Psoas muscle (tissue), 8 donors: Measurements from ENCODE around the gene TCEA2. TPM values are rescaled to one million over a fixed set of nuclear protein-coding genes. Genes with fewer than 3 reads are reported as not detected.
"Not testable (repeated sequence)": the region's sequence is repeated elsewhere in the genome, so short reads cannot be mapped to it uniquely, and the experiment has no call there.

ENCODE experiments used
- ATAC-seq, 4 donors: fragments of 200-7000 bp; cut with Tn5 transposase; one replicate each; pipeline ENCODE4 v1.9.1; 2020; ENCODE audit warnings: moderate library complexity in 3 of 4, mild to moderate bottlenecking in 2 of 4
- DNase-seq, 2 donors: peaks; one replicate each; pipeline ENCODE4 v3.0.0-alpha.2; 2020
- H3K27ac ChIP-seq: fragments of 200-600 bp; one replicate; pipeline ENCODE4 v1.8.0; 2022
- H3K27me3 ChIP-seq, 3 donors: fragments of 200-600 bp in 1 of 3; one replicate each; pipeline versions ENCODE4 v1.6.1 to v1.8.0; 2013 to 2022; ENCODE audit warnings: low read length in 2 of 3, mild to moderate bottlenecking in 2 of 3, moderate library complexity in 1 of 3; ENCODE audit not compliant: insufficient read depth in 3 of 3
- H3K36me3 ChIP-seq, 2 donors: fragments of 200-600 bp in 1 of 2; one replicate each; pipeline versions ENCODE4 v1.6.1 to v1.8.0; 2013 to 2022; ENCODE audit warnings: low read depth in 1 of 2, mild to moderate bottlenecking in 1 of 2, moderate library complexity in 1 of 2; ENCODE audit not compliant: insufficient read depth in 1 of 2
- H3K4me1 ChIP-seq: fragments of 200-600 bp; one replicate; pipeline ENCODE4 v1.8.0; 2022
- H3K4me3 ChIP-seq: fragments of 200-600 bp; one replicate; pipeline ENCODE4 v1.8.0; 2022; ENCODE audit warnings: mild to moderate bottlenecking
- H3K9me3 ChIP-seq: fragments of 200-600 bp; one replicate; pipeline ENCODE4 v1.8.0; 2022
- CTCF ChIP-seq: fragments of 200-600 bp; IDR thresholded peaks from one replicate; pipeline ENCODE4 v1.8.0; 2022; ENCODE audit warnings: antibody characterized with exemption
- WGBS, 3 donors: extraction: QIAGEN DNeasy Blood & Tissue Kit; methylation state at CpG; one replicate each; pipeline versions ENCODE4 v1.1.6 to v1.1.7; 2013; 5-methylcytosine and 5-hydroxymethylcytosine counted together
- intact Hi-C, 2 donors: fragments of 100-400 bp; cut with DNase I; formaldehyde crosslinking; loops; one replicate each; pipeline versions ENCODE4 v1.11.0 to v1.14.2; 2022
- polyA plus RNA-seq, 3 donors: library from polyadenylated mRNA; stranded (reverse); fragments of 200-250 nt; gene quantifications; one replicate each; pipeline ENCODE4 v1.2.3, GENCODE V29; 2013
- total RNA-seq, 4 donors: library from RNA; stranded (reverse); fragmentation: NEBNext Ultra II Directional in 2 of 4; extraction: Animal tissue kit (Norgen Biotek cat#: 25700) in 2 of 4; gene quantifications; one replicate each; pipeline versions ENCODE4 v1.2.1 to v1.2.4, GENCODE V29; 2021 to 2023
- donor health status: healthy with polysubstance abuse.
- donor health status: DM: no; HTN: no; CAD: no; lungs with moderate emphysema.
- donor health status: Bipolar disorder and iron deficiency.
- donor health status: healthy.
- donor health status: DM: yes; HTN: yes; CAD: no.
- donor health status: DM: no; HTN: no; CAD: no.
- donor health status: DM: no; HTN: no; CAD: no.
- donor health status: DM: yes; HTN: yes; CAD: no.

The TCEA2 gene
- total and polyA plus RNA-seq, 7 donors = 15.1 to 43.4 (median 30.2) TPM

GRCh38 chr20:64084685-64085152 is 21.7 kb downstream of the TCEA2 start:
- Histone ChIP-seq H3K36me3 (no peaks in the 10 kb centered on the region), H3K4me1 (peaks cover 9% of the 10 kb centered on the region), H3K27me3 (peaks cover 0 to 54% (median 17%) of the 10 kb centered on the region in 3 donors), H3K27ac (no peak overlapping the region), H3K4me3 (no peak overlapping the region), H3K9me3 (no peaks in the 10 kb centered on the region)
- DNase-seq = no peak
- no peak for TF ChIP-seq CTCF
- no peak for ATAC-seq
- intact Hi-C loops = no loop called here
- 7 to 15% (median 7%) methylated on average over 19 to 23 of the region's 23 CpGs for WGBS, 3 donors

GRCh38 chr20:64086801-64087200 is 23.8 kb downstream of the TCEA2 start:
- Histone ChIP-seq H3K4me1 (peaks cover 9% of the 10 kb centered on the region), H3K27me3 (peaks cover 0 to 54% (median 17%) of the 10 kb centered on the region in 3 donors), H3K4me3 (no peak overlapping the region), H3K27ac (no peak overlapping the region), H3K36me3 (no peaks in the 10 kb centered on the region), H3K9me3 (no peaks in the 10 kb centered on the region)
- ATAC-seq (no peak), DNase-seq (no peak)
- 88 to 93% (median 92%) methylated on average over 7 to 10 of the region's 11 CpGs for WGBS, 3 donors
- intact Hi-C loops = no loop called here
- TF ChIP-seq CTCF = no peak

GRCh38 chr20:64087226-64087825 is 24.3 kb downstream of the TCEA2 start:
- H3K4me3 ChIP-seq, H3K4me1 ChIP-seq, ATAC-seq, H3K27ac ChIP-seq, DNase-seq, H3K36me3 ChIP-seq, H3K9me3 ChIP-seq, intact Hi-C loops: not testable (repeated sequence)
- H3K27me3 ChIP-seq = peaks cover 0 to 53% (median 19%) of the 10 kb centered on the region in 3 donors
- WGBS, 3 donors = 91 to 98% (median 96%) methylated on average over 6 of the region's 36 CpGs

- H3K27me3 ChIP-seq = peaks cover 0 to 42% (median 22%) of the 10 kb centered on the region in 3 donors
- H3K4me1 ChIP-seq, ATAC-seq, DNase-seq, H3K9me3 ChIP-seq, intact Hi-C loops, H3K27ac ChIP-seq, H3K4me3 ChIP-seq, H3K36me3 ChIP-seq: not testable (repeated sequence)
These were observed 25.6 kb downstream of the TCEA2 start for GRCh38 chr20:64088586-64088985.

- no peak overlapping the region for H3K27ac ChIP-seq
- no peak for TF ChIP-seq CTCF
- intact Hi-C loops = no loop called here
- ATAC-seq (no peak), DNase-seq (no peak)
- no peaks in the 10 kb centered on the region for H3K36me3 ChIP-seq
- H3K4me1 ChIP-seq = no peaks in the 10 kb centered on the region
- H3K4me3 ChIP-seq = no peak overlapping the region
- no peaks in the 10 kb centered on the region for H3K9me3 ChIP-seq
- H3K27me3 ChIP-seq = peaks cover 0 to 26% (median 15%) of the 10 kb centered on the region in 3 donors
- WGBS, 3 donors = 48 to 55% (median 48%) methylated on average over 10 of the region's 10 CpGs
These were observed 27.2 kb downstream of the TCEA2 start for GRCh38 chr20:64090165-64090564.

- no peak for TF ChIP-seq CTCF
- no peak for DNase-seq
- Histone ChIP-seq H3K4me3 (no peak overlapping the region), H3K9me3 (no peaks in the 10 kb centered on the region), H3K27ac (no peak overlapping the region), H3K36me3 (no peaks in the 10 kb centered on the region), H3K4me1 (no peaks in the 10 kb centered on the region), H3K27me3 (peaks cover 0 to 17% (median 13%) of the 10 kb centered on the region in 3 donors)
- no peak for ATAC-seq
- WGBS, 3 donors = 49 to 59% (median 56%) methylated on average over 18 to 19 of the region's 19 CpGs
- intact Hi-C loops = no loop called here
These were observed 28.3 kb downstream of the TCEA2 start for GRCh38 chr20:64091340-64091739.
